NCI-H187 treated with DMSO at 0.1 percent for 48 hours (cell line): ENCODE data around the gene SFT2D3.

Experiments used
- DNase-seq: peaks from one replicate; lab custom pipeline; 2025; lab: John Stamatoyannopoulos, UW

Gene SFT2D3

GRCh38 chr2:127664065-127664894, 37.0 kb upstream of the SFT2D3 start:
- no peak for DNase-seq

- no peak for DNase-seq
These were observed 36.4 kb upstream of the SFT2D3 start for GRCh38 chr2:127664895-127665225.

- no peak for DNase-seq
These were observed 35.9 kb upstream of the SFT2D3 start for GRCh38 chr2:127665267-127665893.

DNA sequence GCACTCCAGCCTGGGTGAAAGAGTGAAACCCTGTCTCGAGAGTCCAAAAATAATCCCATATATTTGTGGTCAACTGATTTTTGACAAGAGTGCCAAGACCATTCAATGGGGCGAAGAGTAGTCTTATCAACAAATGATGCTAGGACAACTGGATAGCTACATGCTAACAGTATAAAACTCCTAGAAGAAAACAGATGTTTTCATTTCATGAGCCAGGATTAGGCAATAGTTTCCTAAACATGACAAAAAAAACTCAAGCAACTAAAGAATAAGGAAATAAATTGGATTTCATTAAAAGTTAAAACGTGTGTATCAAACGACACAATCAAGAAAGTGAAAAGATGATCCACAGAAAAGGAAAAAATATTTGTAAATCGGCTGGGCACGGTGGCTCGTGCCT, 32.2 kb upstream of the SFT2D3 start:
- DNase-seq = no peak

- DNase-seq = no peak
These were observed 31.0 kb upstream of the SFT2D3 start for GRCh38 chr2:127670055-127670956.

GRCh38 chr2:127670957-127671290, 30.4 kb upstream of the SFT2D3 start:
- no peak for DNase-seq

DNA sequence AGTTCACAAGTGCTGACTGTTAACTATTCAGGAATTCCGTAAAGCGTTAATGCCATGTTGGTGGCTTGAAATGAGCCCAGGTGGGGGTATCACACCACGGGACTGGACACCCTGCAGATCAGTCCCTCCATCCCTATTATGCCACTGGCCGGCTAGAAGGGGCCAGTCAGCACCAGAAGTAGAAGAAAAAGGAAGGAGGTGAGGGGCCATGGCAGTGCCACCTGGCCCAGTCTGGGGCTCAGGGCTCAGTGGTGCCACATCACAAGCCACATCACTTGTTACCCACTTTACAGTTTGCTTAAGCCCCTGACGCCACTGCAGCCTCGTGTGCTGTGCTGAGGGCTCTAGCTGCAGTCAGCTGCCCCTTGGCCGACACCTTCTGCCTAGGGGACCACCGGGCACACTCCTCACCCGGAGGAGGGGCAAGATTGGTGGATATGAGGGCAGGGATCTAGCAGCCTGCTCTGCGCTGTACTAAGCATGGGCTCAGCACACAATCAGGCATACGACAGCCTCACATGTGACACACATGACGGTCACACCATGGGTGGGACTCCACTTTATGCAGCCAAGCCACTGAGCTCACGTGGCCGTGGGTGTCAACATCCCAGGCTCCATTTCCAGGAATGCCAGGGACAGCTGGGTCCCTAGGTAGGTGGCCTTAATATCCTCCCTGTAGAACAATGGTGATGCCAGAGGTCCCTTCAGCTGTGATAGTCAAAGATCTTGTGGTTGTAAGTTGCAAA, 29.6 kb upstream of the SFT2D3 start:
- DNase-seq = no peak

GRCh38 chr2:127672341-127673224, 28.7 kb upstream of the SFT2D3 start:
- DNase-seq = no peak

GRCh38 chr2:127673291-127674069, 27.8 kb upstream of the SFT2D3 start:
- no peak for DNase-seq

GRCh38 chr2:127674241-127675209, 26.8 kb upstream of the SFT2D3 start:
- no peak for DNase-seq

DNA sequence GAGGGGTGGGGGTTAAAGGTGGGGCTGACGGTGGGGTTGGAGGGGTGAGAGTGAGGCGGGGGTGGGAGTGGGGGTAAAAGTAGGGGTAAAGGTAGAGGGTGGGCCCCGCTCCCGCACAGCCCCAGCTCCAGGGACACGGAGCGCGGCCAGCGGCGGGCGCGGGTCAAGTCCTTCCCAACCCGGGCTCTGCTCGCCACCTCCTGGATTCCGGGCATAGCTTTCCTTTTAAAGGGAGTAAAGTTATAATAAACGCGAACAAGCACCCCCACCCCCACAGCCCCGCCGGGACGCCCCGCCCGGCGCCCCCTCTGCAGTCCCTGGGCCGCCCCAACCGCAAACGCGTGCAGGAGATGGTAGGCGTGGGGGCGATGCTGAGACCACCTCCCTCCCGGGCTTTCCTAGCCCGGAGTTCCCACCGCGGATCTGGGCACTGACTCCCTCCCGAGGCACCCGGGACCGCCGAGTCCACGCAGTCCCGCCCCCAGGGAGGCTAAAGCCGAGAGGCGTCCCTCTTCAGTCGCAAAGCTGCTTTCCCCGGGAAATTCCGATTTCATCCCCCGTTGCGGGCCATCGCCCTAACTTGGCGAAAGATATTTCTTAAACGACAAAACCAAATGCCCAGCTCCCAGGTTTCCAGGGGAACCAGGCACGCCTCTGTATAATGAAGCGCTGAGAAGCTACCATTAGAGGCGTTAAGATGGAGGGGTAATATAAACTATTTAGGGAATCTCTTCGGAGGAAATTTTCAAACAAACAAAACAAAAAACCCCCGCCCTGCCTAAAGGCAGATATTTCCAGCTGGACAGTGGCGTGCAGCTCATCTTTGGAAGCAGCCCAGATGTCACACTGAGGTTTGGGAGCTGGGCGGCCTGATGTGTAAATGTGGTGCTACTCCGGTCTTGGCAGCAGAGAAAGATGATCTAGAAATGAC, 25.7 kb upstream of the SFT2D3 start, which contains the start of gene LIMS2:
Gene LIMS2 (minus strand): TSS at position 200 of the 931 bp plus-strand sequence. CDS start 506 bp downstream, outside the sequence.
- no peak for DNase-seq

DNA sequence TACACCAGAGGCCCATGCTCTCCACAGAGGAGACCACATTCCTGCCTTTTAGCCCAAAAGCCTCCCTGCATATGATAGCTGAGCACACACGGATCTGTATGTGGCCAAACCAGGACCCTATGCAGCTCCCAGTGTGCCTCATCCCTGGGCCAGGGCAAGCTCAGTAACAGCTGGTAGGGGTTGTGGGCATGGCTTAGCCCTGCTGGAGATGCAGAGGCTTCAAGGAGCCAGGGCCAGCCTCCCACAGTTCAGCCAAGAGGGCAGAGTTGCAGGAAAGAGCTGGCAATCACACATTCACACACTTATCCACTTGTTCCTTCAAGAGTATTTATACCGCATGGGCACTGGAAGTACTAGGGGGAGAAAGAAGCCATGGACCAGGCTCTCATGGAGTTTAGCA, 24.4 kb upstream of the SFT2D3 start:
- DNase-seq = no peak

DNA sequence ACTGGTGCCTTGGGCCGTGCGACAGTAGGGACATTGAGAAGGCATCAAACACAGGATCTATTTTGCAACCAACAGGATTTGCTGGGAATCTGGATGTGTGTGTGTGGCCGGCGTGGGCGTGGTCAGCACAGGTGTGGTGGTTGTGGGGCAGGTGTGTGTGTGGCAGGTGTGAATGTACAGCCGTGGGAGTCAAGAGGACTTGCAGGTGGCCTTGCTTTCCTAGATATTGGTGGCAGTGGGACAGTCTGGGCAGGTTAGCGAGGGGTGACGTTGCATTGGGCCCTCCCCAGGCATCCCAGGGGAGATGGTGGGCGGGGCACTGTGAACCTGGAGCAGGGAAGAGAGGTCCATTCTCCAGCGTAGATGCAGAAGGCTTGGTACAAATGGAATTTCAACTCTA, 22.8 kb upstream of the SFT2D3 start:
- no peak for DNase-seq

GRCh38 chr2:127678991-127679390, 22.3 kb upstream of the SFT2D3 start:
- no peak for DNase-seq

- DNase-seq = no peak
These were observed 21.5 kb upstream of the SFT2D3 start for GRCh38 chr2:127679680-127680361.

GRCh38 chr2:127680706-127681287, 20.5 kb upstream of the SFT2D3 start:
- no peak for DNase-seq

DNA sequence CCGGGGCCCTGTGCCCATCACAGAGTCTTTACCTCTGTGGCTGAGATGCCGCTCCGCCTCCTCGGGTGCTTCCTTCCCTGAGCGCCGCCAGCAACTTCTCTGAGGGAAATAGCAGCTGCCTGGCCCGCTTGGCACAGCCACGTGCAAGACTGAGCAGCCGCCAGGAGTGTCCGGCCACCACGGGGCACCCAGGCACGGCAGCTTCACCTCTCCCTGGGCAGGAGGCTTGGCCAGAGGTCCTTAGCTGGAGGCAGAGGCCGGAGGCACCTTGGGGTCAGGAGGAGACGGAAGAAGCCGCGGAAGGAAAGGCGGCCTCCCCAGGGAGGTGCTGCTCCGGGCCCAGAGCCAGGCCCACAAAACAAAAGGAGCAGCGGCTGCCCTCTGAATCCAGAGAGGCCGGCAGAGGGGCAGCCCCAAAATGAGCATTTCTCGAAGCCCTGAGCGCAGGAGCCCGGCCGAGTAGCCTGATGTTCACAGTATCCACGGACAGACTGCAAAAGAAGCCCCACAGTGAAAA, 20.0 kb upstream of the SFT2D3 start:
- no peak for DNase-seq
